ENCODE results near the gene PTPRCAP. TPM values are rescaled to one million over a fixed set of nuclear protein-coding genes. Genes with fewer than 3 reads are reported as not detected.

PTPRCAP gene
- total and polyA plus RNA-seq, 9 of the 15 experiments (the other 6 are each of a cell fraction or from before 2014, with no cell fraction given), result 0.22 to 2.0 (median 1.1) TPM; not detected in 4

DNA sequence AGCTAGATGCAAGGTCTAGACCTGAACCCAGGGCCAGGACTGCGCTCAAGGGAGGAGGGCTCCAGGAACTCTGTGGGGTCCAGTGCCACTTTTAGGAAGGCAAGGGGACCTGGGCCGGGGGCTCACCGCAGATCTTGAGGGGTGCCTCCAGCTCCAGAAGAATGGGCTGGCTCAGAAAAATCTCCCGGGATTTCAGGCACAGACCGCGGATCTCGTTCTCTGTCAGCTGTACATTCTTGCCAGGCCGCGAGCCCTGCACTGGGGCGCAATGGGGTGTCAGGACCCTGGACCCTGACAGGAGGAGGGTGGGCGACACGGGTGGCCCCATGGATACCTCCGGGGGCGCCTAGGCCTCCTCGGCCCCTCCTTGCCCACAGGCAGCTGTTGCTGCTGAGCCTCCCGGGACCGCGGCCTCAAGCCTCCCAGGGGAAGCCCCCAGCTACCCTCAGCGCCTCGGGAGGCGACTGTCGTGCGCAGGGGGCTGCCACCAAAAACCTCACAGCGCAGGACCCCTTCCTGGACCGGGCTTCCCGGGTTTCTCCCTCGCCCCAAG, 36.5 kb downstream of the PTPRCAP start (continued):
- TF ChIP-seq, protein P1, sequence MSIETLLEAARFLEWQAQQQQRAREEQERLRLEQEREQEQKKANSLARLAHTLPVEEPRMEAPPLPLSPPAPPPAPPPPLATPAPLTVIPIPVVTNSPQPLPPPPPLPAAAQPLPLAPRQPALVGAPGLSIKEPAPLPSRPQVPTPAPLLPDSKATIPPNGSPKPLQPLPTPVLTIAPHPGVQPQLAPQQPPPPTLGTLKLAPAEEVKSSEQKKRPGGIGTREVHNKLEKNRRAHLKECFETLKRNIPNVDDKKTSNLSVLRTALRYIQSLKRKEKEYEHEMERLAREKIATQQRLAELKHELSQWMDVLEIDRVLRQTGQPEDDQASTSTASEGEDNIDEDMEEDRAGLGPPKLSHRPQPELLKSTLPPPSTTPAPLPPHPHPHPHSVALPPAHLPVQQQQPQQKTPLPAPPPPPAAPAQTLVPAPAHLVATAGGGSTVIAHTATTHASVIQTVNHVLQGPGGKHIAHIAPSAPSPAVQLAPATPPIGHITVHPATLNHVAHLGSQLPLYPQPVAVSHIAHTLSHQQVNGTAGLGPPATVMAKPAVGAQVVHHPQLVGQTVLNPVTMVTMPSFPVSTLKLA (conservative IDR thresholded peaks at IDR 0.05), result 0 out of 4 replicates have a peak, but pooled peaks of 1 of the 2 experiments have one; percentile 39
- 0 out of 2 replicates have a peak, but pooled peaks have one; percentile 9 for TF ChIP-seq FOXK1 (CRISPR knock-in tag; IDR thresholded peaks at IDR 0.05; ENCODE audit: borderline replicate concordance)
- TF ChIP-seq TFAP4 (CRISPR knock-in tag; IDR thresholded peaks at IDR 0.05; ENCODE audit: borderline replicate concordance), result peak; percentile 72
- 0 out of 2 replicates have a peak, but pooled peaks have one; percentile 16 for TF ChIP-seq GATA2 (CRISPR knock-in tag; IDR thresholded peaks at IDR 0.05)
- no peak for TF ChIP-seq ZEB2 (IDR thresholded peaks at IDR 0.05)
- TF ChIP-seq, protein P2, sequence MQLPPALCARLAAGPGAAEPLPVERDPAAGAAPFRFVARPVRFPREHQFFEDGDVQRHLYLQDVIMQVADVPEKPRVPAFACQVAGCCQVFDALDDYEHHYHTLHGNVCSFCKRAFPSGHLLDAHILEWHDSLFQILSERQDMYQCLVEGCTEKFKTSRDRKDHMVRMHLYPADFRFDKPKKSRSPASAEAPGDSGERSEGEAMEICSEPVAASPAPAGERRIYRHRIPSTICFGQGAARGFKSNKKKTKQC (CRISPR knock-in tag; IDR thresholded peaks at IDR 0.05), result 0 out of 2 replicates have a peak, but pooled peaks have one; percentile 20
- no peak for TF ChIP-seq ZBED1 (IDR thresholded peaks at IDR 0.05)
- no peak for TF ChIP-seq NCOA4 (IDR thresholded peaks at IDR 0.05; ENCODE audit: partially characterized antibody)
- TF ChIP-seq RBM39 (optimal IDR thresholded peaks at IDR 0.05; ENCODE audit: low read depth, low read length), result no peak
- peak; percentile 85 for TF ChIP-seq FIP1L1 (IDR thresholded peaks at IDR 0.05; ENCODE audit: low read depth, low read length, poor library complexity, severe bottlenecking)
- TF ChIP-seq, protein P3, sequence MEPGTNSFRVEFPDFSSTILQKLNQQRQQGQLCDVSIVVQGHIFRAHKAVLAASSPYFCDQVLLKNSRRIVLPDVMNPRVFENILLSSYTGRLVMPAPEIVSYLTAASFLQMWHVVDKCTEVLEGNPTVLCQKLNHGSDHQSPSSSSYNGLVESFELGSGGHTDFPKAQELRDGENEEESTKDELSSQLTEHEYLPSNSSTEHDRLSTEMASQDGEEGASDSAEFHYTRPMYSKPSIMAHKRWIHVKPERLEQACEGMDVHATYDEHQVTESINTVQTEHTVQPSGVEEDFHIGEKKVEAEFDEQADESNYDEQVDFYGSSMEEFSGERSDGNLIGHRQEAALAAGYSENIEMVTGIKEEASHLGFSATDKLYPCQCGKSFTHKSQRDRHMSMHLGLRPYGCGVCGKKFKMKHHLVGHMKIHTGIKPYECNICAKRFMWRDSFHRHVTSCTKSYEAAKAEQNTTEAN (CRISPR knock-in tag; IDR thresholded peaks at IDR 0.05), result 0 out of 2 replicates have a peak, but pooled peaks have one; percentile 31
- no peak for TF ChIP-seq RAD51 (IDR thresholded peaks at IDR 0.05; ENCODE audit: borderline replicate concordance, low read depth)
- no peak for TF ChIP-seq PML (IDR thresholded peaks at IDR 0.05; ENCODE audit: low read length)
- no peak for TF ChIP-seq ZFP1 (CRISPR knock-in tag; IDR thresholded peaks at IDR 0.05)
- TF ChIP-seq NR2C2 (CRISPR knock-in tag; IDR thresholded peaks at IDR 0.05), result 0 out of 2 replicates have a peak, but pooled peaks have one; percentile 34
- no peak for TF ChIP-seq NR2C2 (tag; IDR thresholded peaks at IDR 0.05)
- peak; percentile 57; the same call in 1 of the 2 replicates for TF ChIP-seq SP1 (CRISPR knock-in tag; IDR thresholded peaks at IDR 0.05)
- no peak for TF ChIP-seq CBFA2T2 (conservative IDR thresholded peaks at IDR 0.05)
- no peak for TF ChIP-seq SMAD1 (IDR thresholded peaks at IDR 0.05; ENCODE audit: low read depth, low read length, partially characterized antibody)
- TF ChIP-seq, protein P4, sequence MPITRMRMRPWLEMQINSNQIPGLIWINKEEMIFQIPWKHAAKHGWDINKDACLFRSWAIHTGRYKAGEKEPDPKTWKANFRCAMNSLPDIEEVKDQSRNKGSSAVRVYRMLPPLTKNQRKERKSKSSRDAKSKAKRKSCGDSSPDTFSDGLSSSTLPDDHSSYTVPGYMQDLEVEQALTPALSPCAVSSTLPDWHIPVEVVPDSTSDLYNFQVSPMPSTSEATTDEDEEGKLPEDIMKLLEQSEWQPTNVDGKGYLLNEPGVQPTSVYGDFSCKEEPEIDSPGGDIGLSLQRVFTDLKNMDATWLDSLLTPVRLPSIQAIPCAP (CRISPR knock-in tag; IDR thresholded peaks at IDR 0.05; ENCODE audit: borderline replicate concordance), result no peak
- no peak for TF ChIP-seq ZNF184 (CRISPR knock-in tag; IDR thresholded peaks at IDR 0.05)
- TF ChIP-seq ZKSCAN1 (IDR thresholded peaks at IDR 0.05; ENCODE audit: low read depth, low read length), result no peak
- TF ChIP-seq TCF15 (CRISPR knock-in tag; IDR thresholded peaks at IDR 0.05), result no peak
- no peak for TF ChIP-seq FOXP1 (CRISPR knock-in tag; IDR thresholded peaks at IDR 0.05)
